ENCODE data around the gene FBXO3.
"Not testable (repeated sequence)": the region's sequence is repeated elsewhere in the genome, so short reads cannot be mapped to it uniquely, and the experiment has no call there.

The FBXO3 gene

DNA sequence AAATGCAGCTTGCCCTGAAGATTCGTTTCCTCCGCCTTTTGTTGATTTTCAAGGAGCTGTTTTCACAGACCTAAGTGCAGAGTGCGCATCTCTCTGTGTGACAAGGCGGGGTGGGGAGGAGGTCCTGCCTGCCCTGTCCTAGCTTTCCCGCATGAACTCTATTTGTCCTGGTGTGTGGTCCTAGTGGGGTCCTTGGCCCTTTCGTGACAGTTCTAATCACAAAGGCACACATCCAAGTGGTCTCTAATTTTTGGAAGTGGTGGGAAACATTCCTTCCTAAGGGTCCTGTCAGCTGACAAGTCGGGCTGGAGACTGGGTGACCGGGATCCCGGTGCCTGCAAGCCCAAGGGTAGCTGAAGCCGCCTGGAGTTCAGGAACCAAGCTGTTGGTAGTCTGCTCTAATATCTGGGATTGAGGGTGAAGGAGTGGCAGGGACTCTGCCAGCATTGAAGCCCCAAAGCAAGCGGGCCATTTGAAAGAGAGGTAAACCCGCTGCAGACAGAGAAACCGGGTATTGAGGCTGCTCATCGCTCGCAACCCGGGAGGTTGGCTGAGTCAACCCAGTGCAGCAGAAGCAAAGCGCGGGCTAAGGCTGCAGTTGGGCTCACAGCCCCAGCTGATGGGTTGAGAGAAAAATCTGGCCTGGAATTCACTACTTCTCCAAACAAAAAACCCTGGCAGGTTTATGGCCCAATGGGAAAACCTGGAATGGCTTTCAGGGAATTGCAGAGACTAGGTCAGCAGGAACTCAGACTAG lies 28.1 kb upstream of the FBXO3 start:
- Histone ChIP-seq H3K27me3 (ENCODE audit: control insufficient read depth, insufficient read depth, low read length) (no peaks in the 10 kb centered on the region), H3K27ac (no peak overlapping the region), H3K4me1 (no peaks in the 10 kb centered on the region), H3K9ac (no peak overlapping the region), H3K36me3 (ENCODE audit: control insufficient read depth, insufficient read depth, low read length) (no peaks in the 10 kb centered on the region), H3K79me2 (no peaks in the 10 kb centered on the region), H2AFZ (peak overlapping the region; percentile 28), H3K4me3 (ENCODE audit: low read depth, low read length) (no peak overlapping the region), H3K4me2 (ENCODE audit: low read length) (peak overlapping the region; percentile 37), H3K9me3 (ENCODE audit: control insufficient read depth, low read length) (no peaks in the 10 kb centered on the region)
- TF ChIP-seq, protein P1, sequence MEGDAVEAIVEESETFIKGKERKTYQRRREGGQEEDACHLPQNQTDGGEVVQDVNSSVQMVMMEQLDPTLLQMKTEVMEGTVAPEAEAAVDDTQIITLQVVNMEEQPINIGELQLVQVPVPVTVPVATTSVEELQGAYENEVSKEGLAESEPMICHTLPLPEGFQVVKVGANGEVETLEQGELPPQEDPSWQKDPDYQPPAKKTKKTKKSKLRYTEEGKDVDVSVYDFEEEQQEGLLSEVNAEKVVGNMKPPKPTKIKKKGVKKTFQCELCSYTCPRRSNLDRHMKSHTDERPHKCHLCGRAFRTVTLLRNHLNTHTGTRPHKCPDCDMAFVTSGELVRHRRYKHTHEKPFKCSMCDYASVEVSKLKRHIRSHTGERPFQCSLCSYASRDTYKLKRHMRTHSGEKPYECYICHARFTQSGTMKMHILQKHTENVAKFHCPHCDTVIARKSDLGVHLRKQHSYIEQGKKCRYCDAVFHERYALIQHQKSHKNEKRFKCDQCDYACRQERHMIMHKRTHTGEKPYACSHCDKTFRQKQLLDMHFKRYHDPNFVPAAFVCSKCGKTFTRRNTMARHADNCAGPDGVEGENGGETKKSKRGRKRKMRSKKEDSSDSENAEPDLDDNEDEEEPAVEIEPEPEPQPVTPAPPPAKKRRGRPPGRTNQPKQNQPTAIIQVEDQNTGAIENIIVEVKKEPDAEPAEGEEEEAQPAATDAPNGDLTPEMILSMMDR (IDR thresholded peaks at IDR 0.05): no peak

DNA sequence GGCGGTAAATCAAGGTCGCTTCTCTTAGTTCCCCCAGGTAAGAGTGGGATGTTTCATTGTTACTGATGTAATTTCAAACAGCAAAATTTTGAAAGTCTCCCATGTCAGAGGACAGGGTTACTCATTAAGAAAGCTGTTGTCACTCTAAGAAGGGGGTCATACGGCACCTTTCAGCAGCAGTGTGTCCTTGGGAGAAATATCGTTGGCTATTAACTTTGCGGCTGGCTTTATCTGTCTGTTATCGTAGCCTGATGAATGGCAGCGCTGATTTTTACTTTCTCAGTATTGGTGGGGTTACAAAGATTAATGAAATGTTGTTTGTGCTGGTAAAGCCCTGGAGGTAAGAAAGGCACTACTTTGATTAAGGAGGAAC lies 27.5 kb upstream of the FBXO3 start:
- H3K36me3 ChIP-seq (ENCODE audit: control insufficient read depth, insufficient read depth, low read length): no peaks in the 10 kb centered on the region
- H3K4me2 ChIP-seq (ENCODE audit: low read length): no peak overlapping the region
- no peak overlapping the region for H3K27ac ChIP-seq
- H3K27me3 ChIP-seq (ENCODE audit: control insufficient read depth, insufficient read depth, low read length): no peaks in the 10 kb centered on the region
- TF ChIP-seq, protein P1 (IDR thresholded peaks at IDR 0.05): no peak
- no peaks in the 10 kb centered on the region for H3K79me2 ChIP-seq
- H3K4me1 ChIP-seq: no peaks in the 10 kb centered on the region
- no peak overlapping the region for H3K4me3 ChIP-seq (ENCODE audit: low read depth, low read length)
- no peaks in the 10 kb centered on the region for H3K9me3 ChIP-seq (ENCODE audit: control insufficient read depth, low read length)
- no peak overlapping the region for H3K9ac ChIP-seq
- H2AFZ ChIP-seq: no peak overlapping the region

DNA sequence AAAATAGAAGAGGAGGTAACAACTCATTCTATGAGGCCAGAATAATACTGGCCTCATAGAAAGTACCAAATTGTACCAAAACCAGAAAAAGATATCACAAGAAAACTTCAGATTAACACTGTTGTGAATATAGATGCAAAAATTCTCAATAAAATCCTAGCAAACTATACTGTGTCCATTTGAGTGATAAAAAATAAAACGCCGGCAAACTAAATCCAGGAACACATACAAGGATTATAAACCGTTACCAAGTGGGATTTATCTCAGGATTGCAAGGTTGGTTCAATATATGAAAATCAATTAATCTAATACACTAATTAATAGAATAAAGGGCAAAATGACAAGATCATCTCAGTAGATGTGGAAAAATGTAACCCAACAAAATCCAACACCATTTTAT lies 23.6 kb upstream of the FBXO3 start:
- H3K4me3 ChIP-seq (ENCODE audit: low read depth, low read length): no peak overlapping the region
- no peak overlapping the region for H3K9ac ChIP-seq
- TF ChIP-seq, protein P1 (IDR thresholded peaks at IDR 0.05): no peak
- no peaks in the 10 kb centered on the region for H3K4me1 ChIP-seq
- H3K4me2 ChIP-seq (ENCODE audit: low read length): no peak overlapping the region
- no peaks in the 10 kb centered on the region for H3K79me2 ChIP-seq
- H3K27me3 ChIP-seq (ENCODE audit: control insufficient read depth, insufficient read depth, low read length): no peaks in the 10 kb centered on the region
- no peaks in the 10 kb centered on the region for H3K9me3 ChIP-seq (ENCODE audit: control insufficient read depth, low read length)
- no peak overlapping the region for H3K27ac ChIP-seq
- no peak overlapping the region for H2AFZ ChIP-seq
- H3K36me3 ChIP-seq (ENCODE audit: control insufficient read depth, insufficient read depth, low read length): no peaks in the 10 kb centered on the region

DNA sequence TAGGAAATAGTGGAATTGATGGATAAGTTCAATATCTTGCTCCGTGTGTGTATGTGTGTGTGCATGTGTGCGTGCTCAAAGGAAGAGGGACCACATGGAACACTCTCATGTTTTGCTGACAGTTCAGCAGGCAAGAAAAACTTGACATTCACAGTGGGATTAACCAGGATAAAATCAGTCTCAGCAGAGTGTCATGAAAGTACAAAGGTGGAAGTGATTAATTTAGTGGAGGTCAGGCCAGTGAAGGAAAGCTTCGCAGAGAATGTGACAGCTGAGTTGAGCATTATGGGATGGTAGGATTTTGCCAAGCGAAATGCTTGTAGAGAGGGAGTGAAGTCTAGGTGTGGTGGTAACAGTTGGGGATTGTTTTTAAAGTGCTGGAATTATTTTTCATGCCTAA lies 15.7 kb upstream of the FBXO3 start:
- H3K4me3 ChIP-seq (ENCODE audit: low read depth, low read length): no peak overlapping the region
- no peaks in the 10 kb centered on the region for H3K36me3 ChIP-seq (ENCODE audit: control insufficient read depth, insufficient read depth, low read length)
- H3K9me3 ChIP-seq (ENCODE audit: control insufficient read depth, low read length): no peaks in the 10 kb centered on the region
- H2AFZ ChIP-seq: no peak overlapping the region
- no peaks in the 10 kb centered on the region for H3K79me2 ChIP-seq
- no peak overlapping the region for H3K27ac ChIP-seq
- no peak overlapping the region for H3K9ac ChIP-seq
- H3K27me3 ChIP-seq (ENCODE audit: control insufficient read depth, insufficient read depth, low read length): no peaks in the 10 kb centered on the region
- no peaks in the 10 kb centered on the region for H3K4me1 ChIP-seq
- TF ChIP-seq, protein P1 (IDR thresholded peaks at IDR 0.05): no peak
- no peak overlapping the region for H3K4me2 ChIP-seq (ENCODE audit: low read length)

DNA sequence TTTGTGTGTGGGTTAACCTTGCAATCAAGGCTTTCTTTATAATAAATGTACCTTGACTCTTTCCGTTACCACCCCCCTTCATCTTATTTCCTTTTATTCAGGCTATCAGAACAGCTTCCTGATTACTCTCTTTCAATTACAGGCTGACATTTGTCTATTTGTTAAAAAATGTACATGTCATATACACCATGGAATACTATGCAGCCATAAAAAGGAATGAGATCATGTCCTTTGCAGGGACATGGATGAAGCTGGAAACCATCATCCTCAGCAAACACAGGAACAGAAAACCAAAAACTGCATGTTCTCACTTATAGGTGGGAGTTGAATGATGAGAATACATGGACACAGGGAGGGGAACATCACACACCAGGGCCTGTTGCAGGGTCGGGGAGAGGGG lies 13.8 kb upstream of the FBXO3 start:
- H3K4me1 ChIP-seq; H3K4me3 ChIP-seq (ENCODE audit: low read depth, low read length); H3K27me3 ChIP-seq (ENCODE audit: control insufficient read depth, insufficient read depth, low read length); H3K9me3 ChIP-seq (ENCODE audit: control insufficient read depth, low read length); H3K9ac ChIP-seq; H3K36me3 ChIP-seq (ENCODE audit: control insufficient read depth, insufficient read depth, low read length); H2AFZ ChIP-seq; H3K27ac ChIP-seq; H3K79me2 ChIP-seq; H3K4me2 ChIP-seq (ENCODE audit: low read length): not testable (repeated sequence)
